NCI-H2171 treated with DMSO at 0.1 percent for 48 hours (cell line): ENCODE data around the gene NAV3.

Source experiments
- DNase-seq: peaks from one replicate; lab custom pipeline; 2025; lab: John Stamatoyannopoulos, UW

NAV3 gene

GRCh38 chr12:78120306-78120705, 289.6 kb downstream of the NAV3 start:
- no peak for DNase-seq

- peak; percentile 14 for DNase-seq
Measured at GRCh38 chr12:78120866-78121560, 290.3 kb downstream of the NAV3 start.

- DNase-seq: no peak
Measured at GRCh38 chr12:78121969-78122610, 291.4 kb downstream of the NAV3 start.

- peak; percentile 47 for DNase-seq
Measured at GRCh38 chr12:78128211-78128610, 297.5 kb downstream of the NAV3 start.

GRCh38 chr12:78143717-78144116, 313.0 kb downstream of the NAV3 start:
- no peak for DNase-seq

- no peak for DNase-seq
Measured at GRCh38 chr12:78145398-78145797, 314.7 kb downstream of the NAV3 start.

GRCh38 chr12:78146365-78146772, 315.7 kb downstream of the NAV3 start:
- DNase-seq: peak; percentile 65

- DNase-seq: peak; percentile 95
Measured at GRCh38 chr12:78149459-78149858, 318.8 kb downstream of the NAV3 start.

GRCh38 chr12:78155546-78155945, 324.9 kb downstream of the NAV3 start:
- no peak for DNase-seq

- no peak for DNase-seq
Measured at GRCh38 chr12:78156751-78157150, 326.1 kb downstream of the NAV3 start.

- DNase-seq: no peak
Measured at GRCh38 chr12:78157199-78157598, 326.5 kb downstream of the NAV3 start.

GRCh38 chr12:78164154-78164553, 333.5 kb downstream of the NAV3 start:
- no peak for DNase-seq

- DNase-seq: peak; percentile 76
Measured at GRCh38 chr12:78167510-78167909, 336.8 kb downstream of the NAV3 start.

- no peak for DNase-seq
Measured at GRCh38 chr12:78171061-78171460, 340.4 kb downstream of the NAV3 start.

- no peak for DNase-seq
Measured at GRCh38 chr12:78176643-78177042, 345.9 kb downstream of the NAV3 start.

- no peak for DNase-seq
Measured at GRCh38 chr12:78177298-78177697, 346.6 kb downstream of the NAV3 start.

- no peak for DNase-seq
Measured at GRCh38 chr12:78179346-78179745, 348.7 kb downstream of the NAV3 start.

- peak; percentile 76 for DNase-seq
Measured at GRCh38 chr12:78181544-78182162, 351.0 kb downstream of the NAV3 start.

- no peak for DNase-seq
Measured at GRCh38 chr12:78183824-78184223, 353.1 kb downstream of the NAV3 start.

GRCh38 chr12:78185109-78185508, 354.4 kb downstream of the NAV3 start:
- no peak for DNase-seq

GRCh38 chr12:78185651-78186050, 355.0 kb downstream of the NAV3 start:
- DNase-seq: no peak

- no peak for DNase-seq
Measured at GRCh38 chr12:78186670-78187069, 356.0 kb downstream of the NAV3 start.

GRCh38 chr12:78187741-78188140, 357.0 kb downstream of the NAV3 start:
- DNase-seq: no peak
